ENCODE data around the gene FXR2. TPM values are rescaled to one million over a fixed set of nuclear protein-coding genes. Genes with fewer than 3 reads are reported as not detected.
"Not testable (repeated sequence)": the region's sequence is repeated elsewhere in the genome, so short reads cannot be mapped to it uniquely, and the experiment has no call there.

The FXR2 gene
- total RNA-seq, 4 donors from 2014 or later: 34.7 to 39.4 (median 36.7) TPM

DNA sequence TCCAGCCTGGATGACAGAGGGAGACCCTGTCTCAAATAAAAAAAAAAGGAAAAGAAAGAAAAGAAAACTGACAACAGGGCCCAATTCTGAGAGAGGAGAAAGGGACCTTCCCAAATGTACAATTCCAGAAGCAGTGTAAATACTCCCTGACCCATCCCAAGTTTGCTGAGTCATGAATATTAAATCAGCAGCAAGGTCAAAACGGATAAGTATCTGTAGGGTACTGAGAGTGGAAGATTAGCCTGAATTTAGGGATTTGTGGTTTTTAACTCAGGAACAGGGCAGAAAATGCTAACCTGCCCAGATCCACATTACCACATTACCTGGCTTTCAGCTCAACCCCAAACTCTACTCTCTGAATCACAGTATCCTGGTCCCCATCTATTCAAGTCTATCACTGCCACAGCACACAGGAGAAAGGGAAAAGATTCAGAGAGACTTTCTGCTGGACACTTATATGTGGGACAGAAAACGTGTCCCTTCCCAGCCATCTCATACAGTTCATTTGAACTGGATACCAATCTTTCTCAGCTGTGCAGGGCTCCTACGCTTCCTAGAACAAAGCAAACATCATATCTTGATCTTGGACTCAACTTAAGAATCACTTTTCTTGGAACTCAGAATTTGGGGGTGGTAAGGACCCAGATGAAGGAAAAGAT, 2.9 kb downstream of the FXR2 start:
- no peaks in the 10 kb centered on the region for H3K9me3 ChIP-seq
- H3K4me3 ChIP-seq: no peak overlapping the region
- no peaks in the 10 kb centered on the region for H3K27me3 ChIP-seq
- 49 to 51% methylated on average over 3 of the region's 3 CpGs for WGBS, 2 donors
- TF ChIP-seq, protein P1, sequence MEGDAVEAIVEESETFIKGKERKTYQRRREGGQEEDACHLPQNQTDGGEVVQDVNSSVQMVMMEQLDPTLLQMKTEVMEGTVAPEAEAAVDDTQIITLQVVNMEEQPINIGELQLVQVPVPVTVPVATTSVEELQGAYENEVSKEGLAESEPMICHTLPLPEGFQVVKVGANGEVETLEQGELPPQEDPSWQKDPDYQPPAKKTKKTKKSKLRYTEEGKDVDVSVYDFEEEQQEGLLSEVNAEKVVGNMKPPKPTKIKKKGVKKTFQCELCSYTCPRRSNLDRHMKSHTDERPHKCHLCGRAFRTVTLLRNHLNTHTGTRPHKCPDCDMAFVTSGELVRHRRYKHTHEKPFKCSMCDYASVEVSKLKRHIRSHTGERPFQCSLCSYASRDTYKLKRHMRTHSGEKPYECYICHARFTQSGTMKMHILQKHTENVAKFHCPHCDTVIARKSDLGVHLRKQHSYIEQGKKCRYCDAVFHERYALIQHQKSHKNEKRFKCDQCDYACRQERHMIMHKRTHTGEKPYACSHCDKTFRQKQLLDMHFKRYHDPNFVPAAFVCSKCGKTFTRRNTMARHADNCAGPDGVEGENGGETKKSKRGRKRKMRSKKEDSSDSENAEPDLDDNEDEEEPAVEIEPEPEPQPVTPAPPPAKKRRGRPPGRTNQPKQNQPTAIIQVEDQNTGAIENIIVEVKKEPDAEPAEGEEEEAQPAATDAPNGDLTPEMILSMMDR (IDR thresholded peaks at IDR 0.05): no peak
- TF ChIP-seq POLR2A (IDR thresholded peaks at IDR 0.05) (no peak), EP300 (IDR thresholded peaks at IDR 0.05) (no peak)
- no peak overlapping the region for H3K27ac ChIP-seq
- H3K36me3 ChIP-seq: no peaks in the 10 kb centered on the region
- DNase-seq (ENCODE audit: low spot score in 2 of 2): no peak
- H3K4me1 ChIP-seq: peaks cover 0 to 47% (median 24%) of the 10 kb centered on the region in 4 donors

DNA sequence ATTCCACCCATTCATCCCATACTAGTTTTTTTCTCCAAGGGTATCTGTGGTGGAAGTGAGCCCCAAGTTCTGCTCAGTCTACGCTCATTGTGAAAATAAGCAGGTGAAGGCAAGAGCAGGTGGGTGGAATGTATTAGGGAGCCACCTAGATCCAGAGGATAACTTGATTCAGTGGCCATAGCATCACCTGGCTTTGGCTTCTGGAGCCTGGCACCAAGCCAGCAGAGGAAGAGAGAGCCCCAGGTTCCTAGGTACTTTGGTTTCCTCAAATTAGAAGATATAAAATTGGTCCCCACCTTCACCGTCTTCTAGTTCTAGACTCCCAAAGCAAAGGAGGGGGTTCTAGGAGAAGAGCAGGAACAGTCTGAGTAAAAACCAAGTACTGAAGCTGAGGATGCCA, 4.1 kb downstream of the FXR2 start:
- 94 to 98% methylated on average over 2 of the region's 2 CpGs for WGBS, 2 donors
- peaks cover 0 to 47% (median 24%) of the 10 kb centered on the region in 4 donors for H3K4me1 ChIP-seq

DNA sequence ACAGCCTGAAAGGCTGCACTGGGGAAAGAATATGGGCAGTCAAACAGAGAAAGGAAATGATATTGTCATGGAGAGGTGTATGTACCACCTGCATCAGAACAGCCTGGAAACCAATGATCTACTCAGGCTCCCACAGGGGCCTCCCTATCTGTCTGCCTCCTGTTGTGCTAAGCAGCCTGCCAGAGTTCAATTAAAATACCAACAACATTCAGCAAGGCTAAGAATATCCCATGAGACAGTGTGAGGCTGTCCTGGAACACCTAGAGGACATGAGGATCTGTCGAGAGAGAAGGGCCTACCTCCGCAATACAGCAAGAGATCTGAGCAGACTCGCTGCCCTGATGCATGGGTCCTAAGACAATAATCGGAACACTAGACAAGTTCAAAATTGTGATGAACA, 8.4 kb downstream of the FXR2 start:
- H3K27me3 ChIP-seq: no peaks in the 10 kb centered on the region
- no peaks in the 10 kb centered on the region for H3K9me3 ChIP-seq
- no peak for DNase-seq (ENCODE audit: low spot score in 2 of 2)
- H3K36me3 ChIP-seq: peaks cover 2 to 50% (median 5%) of the 10 kb centered on the region in 3 donors
- peaks cover 0 to 17% (median 2%) of the 10 kb centered on the region in 4 donors for H3K4me1 ChIP-seq
- TF ChIP-seq EP300 (IDR thresholded peaks at IDR 0.05): no peak
- no peak for TF ChIP-seq POLR2A (IDR thresholded peaks at IDR 0.05)
- H3K27ac ChIP-seq: no peak overlapping the region
- H3K4me3 ChIP-seq: no peak overlapping the region
- 86 to 90% methylated on average over 4 of the region's 4 CpGs for WGBS, 2 donors

More for the DNA sequence above, 4.1 kb downstream of the FXR2 start:
- peaks cover 0 to 6% (median 0%) of the 10 kb centered on the region in 3 donors for H3K36me3 ChIP-seq
- H3K27me3 ChIP-seq: no peaks in the 10 kb centered on the region
- no peak overlapping the region for H3K4me3 ChIP-seq
- no peak for DNase-seq (ENCODE audit: low spot score in 2 of 2)
- no peaks in the 10 kb centered on the region for H3K9me3 ChIP-seq
- H3K27ac ChIP-seq: no peak overlapping the region
- TF ChIP-seq EP300 (IDR thresholded peaks at IDR 0.05) (no peak), POLR2A (IDR thresholded peaks at IDR 0.05) (no peak)
- TF ChIP-seq, protein P1 (IDR thresholded peaks at IDR 0.05): no peak

DNA sequence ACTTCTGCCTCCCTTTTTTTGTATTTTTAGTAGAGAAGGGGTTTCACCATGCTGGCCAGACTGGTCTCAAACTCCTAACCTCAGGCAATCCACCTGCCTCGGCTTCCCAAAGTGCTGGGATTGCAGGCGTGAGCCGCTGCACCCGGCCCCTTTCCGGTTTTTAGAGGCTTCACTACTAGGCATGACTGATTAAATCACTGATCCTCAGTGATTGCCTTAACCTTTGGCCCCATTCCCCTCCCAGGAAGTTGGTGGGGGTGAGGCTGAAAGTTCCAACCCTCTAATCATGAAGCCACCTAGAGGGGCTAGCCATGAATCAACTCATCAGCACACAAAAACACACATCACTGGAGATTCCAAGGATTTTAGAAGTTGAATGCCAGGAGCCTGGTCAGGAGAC, 17.1 kb downstream of the FXR2 start:
- not testable (repeated sequence) for H3K27ac ChIP-seq; H3K4me1 ChIP-seq; H3K27me3 ChIP-seq; H3K9me3 ChIP-seq; DNase-seq (ENCODE audit: low spot score in 2 of 2); H3K4me3 ChIP-seq
- peaks cover 8 to 97% (median 47%) of the 10 kb centered on the region in 3 donors for H3K36me3 ChIP-seq
- 43 to 47% methylated on average over 5 of the region's 5 CpGs for WGBS, 2 donors

DNA sequence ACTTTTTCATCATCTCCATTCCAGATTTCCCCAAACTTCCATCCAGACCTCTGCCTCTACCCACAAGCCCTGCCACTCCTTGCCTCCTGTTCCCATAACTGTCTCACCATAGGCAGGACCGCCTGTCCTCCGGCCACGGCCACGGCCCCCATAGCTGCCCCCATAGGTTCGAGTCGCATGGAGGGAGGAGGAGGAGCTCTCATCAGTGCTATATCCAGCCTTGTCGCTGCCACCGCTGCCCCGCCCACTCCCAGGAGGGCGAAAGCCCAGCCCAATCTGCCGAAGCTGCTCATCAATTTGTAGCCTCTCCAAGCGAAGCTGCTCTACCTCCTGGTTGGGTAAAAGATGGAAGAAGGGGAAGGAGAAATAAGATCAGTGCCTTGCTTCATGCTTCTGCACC, 21.4 kb downstream of the FXR2 start:
- TF ChIP-seq, protein P1 (IDR thresholded peaks at IDR 0.05): no peak
- TF ChIP-seq POLR2A (IDR thresholded peaks at IDR 0.05) (no peak), EP300 (IDR thresholded peaks at IDR 0.05) (no peak)
- H3K27me3 ChIP-seq: no peaks in the 10 kb centered on the region
- 79% methylated on average over 12 of the region's 12 CpGs for WGBS, 2 donors
- H3K27ac ChIP-seq: no peak overlapping the region
- peaks cover 8 to 75% (median 35%) of the 10 kb centered on the region in 3 donors for H3K36me3 ChIP-seq
- no peak overlapping the region for H3K4me3 ChIP-seq
- peaks cover 0 to 20% (median 2%) of the 10 kb centered on the region in 4 donors for H3K4me1 ChIP-seq
- H3K9me3 ChIP-seq: no peaks in the 10 kb centered on the region
- DNase-seq (ENCODE audit: low spot score in 2 of 2): no peak

DNA sequence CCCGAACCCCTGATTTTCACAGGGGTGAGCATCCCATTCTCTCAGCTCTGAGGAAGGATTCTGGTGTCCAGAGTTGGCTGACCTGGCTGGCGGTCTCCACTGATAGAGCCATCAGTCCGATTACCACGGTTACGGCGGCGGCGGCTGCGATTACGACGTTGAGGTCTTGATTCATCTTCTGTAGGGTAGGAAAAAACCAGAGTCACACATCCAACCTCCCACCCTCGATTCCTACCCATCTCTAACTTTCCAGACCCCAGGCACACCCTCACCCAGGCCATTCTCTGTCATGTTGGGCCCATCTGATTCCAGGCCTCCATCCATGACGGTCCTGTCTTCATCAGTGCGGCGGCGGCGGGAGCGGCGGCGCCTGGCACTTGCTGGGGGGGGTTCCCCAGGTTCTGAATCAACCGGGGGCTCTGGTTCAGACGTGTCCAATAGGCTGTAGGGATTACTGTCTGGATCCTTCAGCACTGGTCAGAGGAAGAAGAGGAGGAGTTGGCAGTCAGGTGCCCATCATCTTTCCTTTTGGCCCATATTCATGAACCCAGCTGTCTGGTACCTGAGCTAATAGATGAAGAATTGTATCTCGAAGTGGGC, 22.2 kb downstream of the FXR2 start:
- H3K27me3 ChIP-seq: no peaks in the 10 kb centered on the region
- peaks cover 8 to 75% (median 35%) of the 10 kb centered on the region in 3 donors for H3K36me3 ChIP-seq
- no peak overlapping the region for H3K27ac ChIP-seq
- no peak for TF ChIP-seq EP300 (IDR thresholded peaks at IDR 0.05)
- TF ChIP-seq POLR2A (IDR thresholded peaks at IDR 0.05): no peak
- TF ChIP-seq, protein P1 (IDR thresholded peaks at IDR 0.05): no peak
- 91 to 94% methylated on average over 23 of the region's 23 CpGs for WGBS, 2 donors
- H3K9me3 ChIP-seq: no peaks in the 10 kb centered on the region
- peaks cover 0 to 28% (median 2%) of the 10 kb centered on the region in 4 donors for H3K4me1 ChIP-seq
- DNase-seq (ENCODE audit: low spot score in 2 of 2): no peak
- H3K4me3 ChIP-seq: no peak overlapping the region
